ENCODE measurements around the gene MTF1. TPM values are rescaled to one million over a fixed set of nuclear protein-coding genes. Genes with fewer than 3 reads are reported as not detected.

Gene MTF1
- total RNA-seq, 2 donors from 2014 or later = 2.3 to 4.8 TPM

- no peaks in the 10 kb centered on the region for H3K4me1 ChIP-seq
- H3K27me3 ChIP-seq = no peaks in the 10 kb centered on the region
- H3K27ac ChIP-seq = no peak overlapping the region
- DNase-seq (ENCODE audit: low spot score) = no peak
- no peak overlapping the region for H3K4me3 ChIP-seq
- H3K36me3 ChIP-seq = peaks cover 70% of the 10 kb centered on the region
- H3K9me3 ChIP-seq = no peaks in the 10 kb centered on the region
- no peak for TF ChIP-seq CTCF (IDR thresholded peaks at IDR 0.05)
These were observed 28.8 kb upstream of the MTF1 start for GRCh38 chr1:37888022-37888700.

- TF ChIP-seq CTCF (IDR thresholded peaks at IDR 0.05) = no peak
- Histone ChIP-seq H3K9me3 (no peaks in the 10 kb centered on the region), H3K4me1 (no peaks in the 10 kb centered on the region), H3K27ac (no peak overlapping the region), H3K36me3 (peaks cover 98% of the 10 kb centered on the region), H3K27me3 (no peaks in the 10 kb centered on the region), H3K4me3 (no peak overlapping the region)
- no peak for DNase-seq (ENCODE audit: low spot score)
These were observed 24.8 kb upstream of the MTF1 start for GRCh38 chr1:37884145-37884544.

- no peaks in the 10 kb centered on the region for H3K27me3 ChIP-seq
- no peak overlapping the region for H3K4me3 ChIP-seq
- H3K4me1 ChIP-seq = no peaks in the 10 kb centered on the region
- H3K9me3 ChIP-seq = no peaks in the 10 kb centered on the region
- no peak for TF ChIP-seq CTCF (IDR thresholded peaks at IDR 0.05)
- DNase-seq (ENCODE audit: low spot score) = no peak
- peaks cover 96% of the 10 kb centered on the region for H3K36me3 ChIP-seq
- no peak overlapping the region for H3K27ac ChIP-seq
These were observed 24.3 kb upstream of the MTF1 start for GRCh38 chr1:37883671-37884070.

DNA sequence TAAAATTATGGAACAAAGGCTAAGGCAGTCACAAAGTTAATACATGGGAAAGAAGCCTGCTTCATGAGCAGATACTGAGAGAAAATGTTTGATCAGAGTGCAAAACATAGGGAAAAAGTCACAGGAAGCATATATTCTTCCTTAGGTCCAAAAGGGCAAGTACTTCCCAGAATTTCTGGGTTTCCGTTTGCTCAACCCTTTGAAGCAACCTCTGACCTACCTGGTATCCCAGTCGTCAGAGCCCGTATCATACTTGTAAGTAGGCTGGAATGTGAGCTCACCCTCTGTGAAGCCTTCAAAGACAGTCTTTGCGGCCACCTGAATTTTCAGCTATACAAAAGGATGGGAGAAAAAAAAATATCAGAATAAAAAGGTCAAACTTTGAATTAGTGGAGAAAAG is 20.5 kb upstream of the MTF1 start:
- no peak for TF ChIP-seq CTCF (IDR thresholded peaks at IDR 0.05)
- H3K4me1 ChIP-seq = no peaks in the 10 kb centered on the region
- peaks cover 87% of the 10 kb centered on the region for H3K36me3 ChIP-seq

DNA sequence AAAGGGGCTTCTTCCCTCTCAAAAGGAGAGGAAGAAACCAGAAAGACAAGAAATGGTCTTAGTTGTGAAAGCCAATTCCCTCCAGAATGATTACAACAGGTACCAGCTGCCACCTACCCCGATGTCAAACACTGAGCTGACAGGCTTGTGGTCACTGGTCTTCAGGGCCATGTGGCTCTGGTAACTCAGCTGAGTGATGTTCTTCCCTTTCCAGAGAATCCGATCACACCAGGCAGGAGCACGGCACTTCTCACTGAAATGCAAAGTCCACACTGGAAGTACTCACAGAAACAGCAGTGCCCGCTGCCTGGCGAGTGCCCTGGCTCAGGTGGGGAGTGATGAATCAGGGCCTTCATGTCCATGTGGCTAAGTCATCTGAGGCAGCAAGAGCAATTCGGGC is 18.7 kb upstream of the MTF1 start:
- no peak overlapping the region for H3K27ac ChIP-seq
- TF ChIP-seq CTCF (IDR thresholded peaks at IDR 0.05) = no peak

More for the DNA sequence above, 20.5 kb upstream of the MTF1 start:
- no peak overlapping the region for H3K27ac ChIP-seq
- H3K9me3 ChIP-seq = no peaks in the 10 kb centered on the region
- DNase-seq (ENCODE audit: low spot score) = no peak
- H3K27me3 ChIP-seq = no peaks in the 10 kb centered on the region
- H3K4me3 ChIP-seq = no peak overlapping the region

GRCh38 chr1:37875833-37876232 is 16.4 kb upstream of the MTF1 start:
- Histone ChIP-seq H3K4me1 (no peaks in the 10 kb centered on the region), H3K9me3 (no peaks in the 10 kb centered on the region), H3K4me3 (no peak overlapping the region), H3K36me3 (peaks cover 76% of the 10 kb centered on the region), H3K27ac (no peak overlapping the region), H3K27me3 (no peaks in the 10 kb centered on the region)
- no peak for DNase-seq (ENCODE audit: low spot score)
- no peak for TF ChIP-seq CTCF (IDR thresholded peaks at IDR 0.05)

More for the DNA sequence above, 18.7 kb upstream of the MTF1 start:
- no peak overlapping the region for H3K4me3 ChIP-seq
- DNase-seq (ENCODE audit: low spot score) = no peak
- H3K9me3 ChIP-seq = no peaks in the 10 kb centered on the region
- no peaks in the 10 kb centered on the region for H3K4me1 ChIP-seq
- peaks cover 87% of the 10 kb centered on the region for H3K36me3 ChIP-seq
- H3K27me3 ChIP-seq = no peaks in the 10 kb centered on the region

Data from right atrium auricular region (tissue), 2 donors.